Liver (tissue), 3 donors: ENCODE data around the gene NHS.

ENCODE experiments used
- EGR1 ChIP-seq, 2 donors: IDR thresholded peaks; 2 replicates each; pipeline ENCODE4 v1.6.1; 2016 to 2018; ENCODE audit warnings: antibody characterized with exemption in 2 of 2, low read depth in 2 of 2
- HNF4A ChIP-seq, 2 donors: conservative IDR thresholded peaks; 2 replicates each; pipeline ENCODE4 v1.6.1; 2016; ENCODE audit warnings: antibody characterized with exemption in 2 of 2, mild to moderate bottlenecking in 2 of 2
- HNF4G ChIP-seq: IDR thresholded peaks from 2 replicates; pipeline ENCODE4 v1.6.1; 2016; ENCODE audit warnings: antibody characterized with exemption
- NR2F2 ChIP-seq: IDR thresholded peaks from 2 replicates; pipeline ENCODE4 v1.6.1; 2016; ENCODE audit warnings: antibody characterized with exemption
- RAD21 ChIP-seq, 2 donors: IDR thresholded peaks; 2 replicates each; pipeline ENCODE4 v1.6.1; 2016; ENCODE audit warnings: antibody characterized with exemption in 2 of 2, mild to moderate bottlenecking in 2 of 2
- SP1 ChIP-seq: IDR thresholded peaks from 2 replicates; pipeline ENCODE4 v1.6.1; 2018; ENCODE audit warnings: antibody characterized with exemption, mild to moderate bottlenecking
- YY1 ChIP-seq: IDR thresholded peaks from 2 replicates; pipeline ENCODE4 v1.6.1; 2016; ENCODE audit warnings: antibody characterized with exemption, mild to moderate bottlenecking
- TF ChIP-seq, protein P1 (sequence below): fragments of 150-350 bp; IDR thresholded peaks from 2 replicates; pipeline ENCODE4 v1.5.1; 2017; ENCODE audit warnings: improper control_type of control experiment, low read depth, low read length; ENCODE audit not compliant: missing input control
- TF ChIP-seq, protein P2 (sequence below): IDR thresholded peaks from 2 replicates; pipeline ENCODE4 v1.6.1; 2016; ENCODE audit warnings: antibody characterized with exemption, mild to moderate bottlenecking
- donor health status: healthy.
- donor health status: healthy.

DNA sequence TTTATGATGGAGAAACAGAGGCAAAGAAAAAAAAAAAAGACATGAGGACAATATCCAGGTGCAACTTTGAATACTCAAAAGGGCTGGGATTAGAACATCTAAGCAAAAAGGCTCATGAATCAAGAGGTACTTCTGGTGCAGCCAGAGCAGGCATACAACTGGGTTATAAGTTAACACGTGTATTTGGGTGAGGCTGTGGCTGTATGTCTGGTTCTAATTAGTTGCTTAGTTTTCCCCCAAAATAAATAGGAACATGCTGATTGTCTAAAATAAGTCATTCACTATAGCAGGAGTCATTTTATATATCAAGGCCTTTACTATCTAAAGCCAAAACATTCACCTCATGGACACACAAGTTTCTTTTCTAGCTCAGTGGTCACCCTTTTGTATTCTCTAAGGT is 20.2 kb downstream of the NHS start:
- TF ChIP-seq, protein P1, sequence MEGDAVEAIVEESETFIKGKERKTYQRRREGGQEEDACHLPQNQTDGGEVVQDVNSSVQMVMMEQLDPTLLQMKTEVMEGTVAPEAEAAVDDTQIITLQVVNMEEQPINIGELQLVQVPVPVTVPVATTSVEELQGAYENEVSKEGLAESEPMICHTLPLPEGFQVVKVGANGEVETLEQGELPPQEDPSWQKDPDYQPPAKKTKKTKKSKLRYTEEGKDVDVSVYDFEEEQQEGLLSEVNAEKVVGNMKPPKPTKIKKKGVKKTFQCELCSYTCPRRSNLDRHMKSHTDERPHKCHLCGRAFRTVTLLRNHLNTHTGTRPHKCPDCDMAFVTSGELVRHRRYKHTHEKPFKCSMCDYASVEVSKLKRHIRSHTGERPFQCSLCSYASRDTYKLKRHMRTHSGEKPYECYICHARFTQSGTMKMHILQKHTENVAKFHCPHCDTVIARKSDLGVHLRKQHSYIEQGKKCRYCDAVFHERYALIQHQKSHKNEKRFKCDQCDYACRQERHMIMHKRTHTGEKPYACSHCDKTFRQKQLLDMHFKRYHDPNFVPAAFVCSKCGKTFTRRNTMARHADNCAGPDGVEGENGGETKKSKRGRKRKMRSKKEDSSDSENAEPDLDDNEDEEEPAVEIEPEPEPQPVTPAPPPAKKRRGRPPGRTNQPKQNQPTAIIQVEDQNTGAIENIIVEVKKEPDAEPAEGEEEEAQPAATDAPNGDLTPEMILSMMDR = no peak
- TF ChIP-seq HNF4A (conservative IDR thresholded peaks at IDR 0.05) (no peak), YY1 (no peak), SP1 (no peak), HNF4G (no peak), RAD21 (IDR thresholded peaks at IDR 0.05) (no peak), EGR1 (IDR thresholded peaks at IDR 0.05; ENCODE audit: low read depth in 2 of 2) (no peak), NR2F2 (no peak)
- TF ChIP-seq, protein P2, sequence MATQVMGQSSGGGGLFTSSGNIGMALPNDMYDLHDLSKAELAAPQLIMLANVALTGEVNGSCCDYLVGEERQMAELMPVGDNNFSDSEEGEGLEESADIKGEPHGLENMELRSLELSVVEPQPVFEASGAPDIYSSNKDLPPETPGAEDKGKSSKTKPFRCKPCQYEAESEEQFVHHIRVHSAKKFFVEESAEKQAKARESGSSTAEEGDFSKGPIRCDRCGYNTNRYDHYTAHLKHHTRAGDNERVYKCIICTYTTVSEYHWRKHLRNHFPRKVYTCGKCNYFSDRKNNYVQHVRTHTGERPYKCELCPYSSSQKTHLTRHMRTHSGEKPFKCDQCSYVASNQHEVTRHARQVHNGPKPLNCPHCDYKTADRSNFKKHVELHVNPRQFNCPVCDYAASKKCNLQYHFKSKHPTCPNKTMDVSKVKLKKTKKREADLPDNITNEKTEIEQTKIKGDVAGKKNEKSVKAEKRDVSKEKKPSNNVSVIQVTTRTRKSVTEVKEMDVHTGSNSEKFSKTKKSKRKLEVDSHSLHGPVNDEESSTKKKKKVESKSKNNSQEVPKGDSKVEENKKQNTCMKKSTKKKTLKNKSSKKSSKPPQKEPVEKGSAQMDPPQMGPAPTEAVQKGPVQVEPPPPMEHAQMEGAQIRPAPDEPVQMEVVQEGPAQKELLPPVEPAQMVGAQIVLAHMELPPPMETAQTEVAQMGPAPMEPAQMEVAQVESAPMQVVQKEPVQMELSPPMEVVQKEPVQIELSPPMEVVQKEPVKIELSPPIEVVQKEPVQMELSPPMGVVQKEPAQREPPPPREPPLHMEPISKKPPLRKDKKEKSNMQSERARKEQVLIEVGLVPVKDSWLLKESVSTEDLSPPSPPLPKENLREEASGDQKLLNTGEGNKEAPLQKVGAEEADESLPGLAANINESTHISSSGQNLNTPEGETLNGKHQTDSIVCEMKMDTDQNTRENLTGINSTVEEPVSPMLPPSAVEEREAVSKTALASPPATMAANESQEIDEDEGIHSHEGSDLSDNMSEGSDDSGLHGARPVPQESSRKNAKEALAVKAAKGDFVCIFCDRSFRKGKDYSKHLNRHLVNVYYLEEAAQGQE = no peak
